Adrenal gland (tissue), 5 donors: Measurements from ENCODE around the gene PRM1.

ENCODE experiments used
- POLR2A ChIP-seq, 2 donors: fragments of 450-650 bp; IDR thresholded peaks; one replicate each; pipeline ENCODE4 v1.6.1; 2017; ENCODE audit warnings: antibody characterized with exemption in 2 of 2, mild to moderate bottlenecking in 2 of 2, moderate library complexity in 1 of 2
- TF ChIP-seq, protein P1 (sequence below), 6 experiments: fragments of 450-650 bp in 4 of 6; fragments of 200-600 bp in 2 of 6; sonication (generic) in 1 of 6; IDR thresholded peaks; 1 replicate in 5 of 6; 2 replicates in 1 of 6; pipeline versions ENCODE4 v1.5.1 to v1.8.0; 2016 to 2021; ENCODE audit warnings: antibody characterized with exemption in 6 of 6, mild to moderate bottlenecking in 2 of 6, moderate library complexity in 1 of 6
- donor health status: DM: no; HTN: no; CAD: no.

DNA sequence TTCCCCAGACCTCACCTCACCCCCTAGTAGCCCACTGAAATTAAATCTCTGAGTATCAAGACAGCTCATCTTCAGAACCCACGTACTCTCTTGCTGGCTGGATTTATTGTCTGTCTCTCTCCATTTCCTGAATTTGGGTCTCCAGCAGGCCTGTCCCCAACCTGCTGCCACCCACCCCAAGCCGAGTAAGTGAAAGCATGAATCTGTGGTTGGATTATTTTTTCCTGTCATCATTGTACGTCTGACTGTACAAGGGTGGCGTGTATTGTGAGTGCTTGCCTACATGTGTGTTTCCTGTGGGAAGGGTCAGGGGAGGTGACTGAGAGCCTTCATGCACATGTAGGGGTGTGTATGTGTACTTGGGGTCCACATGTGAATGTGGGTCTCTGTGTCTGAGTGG, 17.4 kb downstream of the PRM1 start:
- TF ChIP-seq, protein P1, sequence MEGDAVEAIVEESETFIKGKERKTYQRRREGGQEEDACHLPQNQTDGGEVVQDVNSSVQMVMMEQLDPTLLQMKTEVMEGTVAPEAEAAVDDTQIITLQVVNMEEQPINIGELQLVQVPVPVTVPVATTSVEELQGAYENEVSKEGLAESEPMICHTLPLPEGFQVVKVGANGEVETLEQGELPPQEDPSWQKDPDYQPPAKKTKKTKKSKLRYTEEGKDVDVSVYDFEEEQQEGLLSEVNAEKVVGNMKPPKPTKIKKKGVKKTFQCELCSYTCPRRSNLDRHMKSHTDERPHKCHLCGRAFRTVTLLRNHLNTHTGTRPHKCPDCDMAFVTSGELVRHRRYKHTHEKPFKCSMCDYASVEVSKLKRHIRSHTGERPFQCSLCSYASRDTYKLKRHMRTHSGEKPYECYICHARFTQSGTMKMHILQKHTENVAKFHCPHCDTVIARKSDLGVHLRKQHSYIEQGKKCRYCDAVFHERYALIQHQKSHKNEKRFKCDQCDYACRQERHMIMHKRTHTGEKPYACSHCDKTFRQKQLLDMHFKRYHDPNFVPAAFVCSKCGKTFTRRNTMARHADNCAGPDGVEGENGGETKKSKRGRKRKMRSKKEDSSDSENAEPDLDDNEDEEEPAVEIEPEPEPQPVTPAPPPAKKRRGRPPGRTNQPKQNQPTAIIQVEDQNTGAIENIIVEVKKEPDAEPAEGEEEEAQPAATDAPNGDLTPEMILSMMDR (IDR thresholded peaks at IDR 0.05) = no peak
- no peak for TF ChIP-seq POLR2A (IDR thresholded peaks at IDR 0.05)
